GM19025 (cell line): ENCODE data around the gene SP140L.
"Not testable (repeated sequence)": the region's sequence is repeated elsewhere in the genome, so short reads cannot be mapped to it uniquely, and the experiment has no call there.

Source experiments
- ATAC-seq: cut with Tn5 transposase; IDR thresholded peaks from one replicate; pipeline ENCODE4 v1.9.1; 2021; ENCODE audit warnings: mild to moderate bottlenecking, low read depth, moderate library complexity; ENCODE audit not compliant: unreplicated experiment

SP140L gene

GRCh38 chr2:230358305-230358704, 31.3 kb downstream of the SP140L start:
- no peak for ATAC-seq

- no peak for ATAC-seq
Observed at GRCh38 chr2:230360028-230360427, 33.0 kb downstream of the SP140L start.

GRCh38 chr2:230362030-230362691, 35.2 kb downstream of the SP140L start:
- no peak for ATAC-seq

DNA sequence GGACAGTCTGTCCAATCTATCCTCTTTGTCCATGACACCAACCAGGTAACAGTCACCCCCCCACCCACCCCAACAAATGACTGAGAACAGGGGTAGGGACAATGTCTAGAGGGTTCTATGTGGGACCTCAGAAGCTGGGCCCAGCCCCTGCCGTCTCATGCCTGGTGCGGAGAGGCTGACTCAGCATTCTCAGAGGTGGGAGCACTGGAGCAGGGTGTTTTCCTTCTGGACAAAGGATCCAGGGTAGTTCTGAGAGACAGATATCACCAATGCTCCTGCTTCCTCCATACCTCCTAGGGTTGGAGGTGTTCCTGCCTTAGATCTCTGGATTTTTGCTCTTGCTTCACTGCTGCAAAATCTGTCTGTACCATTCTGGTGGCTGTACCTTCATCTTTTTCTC, 55.1 kb downstream of the SP140L start:
- ATAC-seq: no peak

DNA sequence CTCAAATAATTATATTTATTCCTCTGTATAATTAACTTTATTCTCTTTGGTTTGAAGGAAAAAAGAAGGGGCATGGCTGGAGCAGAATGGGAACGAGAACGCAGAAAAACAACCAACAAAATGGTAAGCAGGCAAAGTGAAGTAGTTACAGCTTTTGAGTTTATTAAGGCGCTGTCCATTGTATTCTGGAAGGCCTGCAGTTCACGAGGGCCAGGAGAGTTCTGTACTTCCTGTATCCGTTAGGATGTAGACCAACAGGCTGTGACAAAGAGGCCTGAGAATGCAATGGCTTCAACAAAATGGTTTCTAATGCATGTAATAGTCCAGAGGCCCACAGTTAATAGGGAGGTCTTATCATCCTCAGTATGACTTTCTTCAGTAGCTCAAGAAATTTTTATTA, 56.5 kb downstream of the SP140L start:
- ATAC-seq: no peak

- ATAC-seq: no peak
Observed at GRCh38 chr2:230384986-230385385, 58.0 kb downstream of the SP140L start.

DNA sequence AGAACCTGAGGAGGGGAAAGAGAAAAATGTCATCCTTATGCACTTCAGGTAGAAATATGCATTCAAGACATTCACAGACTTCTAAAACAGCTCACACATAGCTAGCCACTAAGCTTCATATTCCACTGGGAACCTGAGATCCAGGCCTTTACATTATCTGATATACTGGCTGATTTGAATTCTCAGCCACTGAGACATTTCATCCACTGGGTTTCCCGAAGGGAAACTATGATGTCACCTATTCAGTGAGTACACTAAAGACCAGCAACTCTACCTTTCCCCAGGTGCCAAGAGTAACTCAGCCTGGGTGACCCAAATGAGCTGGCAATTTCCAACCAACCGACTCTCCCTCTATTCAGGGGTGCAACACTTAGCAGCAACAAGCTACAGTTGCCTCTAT, 67.3 kb downstream of the SP140L start:
- no peak for ATAC-seq

DNA sequence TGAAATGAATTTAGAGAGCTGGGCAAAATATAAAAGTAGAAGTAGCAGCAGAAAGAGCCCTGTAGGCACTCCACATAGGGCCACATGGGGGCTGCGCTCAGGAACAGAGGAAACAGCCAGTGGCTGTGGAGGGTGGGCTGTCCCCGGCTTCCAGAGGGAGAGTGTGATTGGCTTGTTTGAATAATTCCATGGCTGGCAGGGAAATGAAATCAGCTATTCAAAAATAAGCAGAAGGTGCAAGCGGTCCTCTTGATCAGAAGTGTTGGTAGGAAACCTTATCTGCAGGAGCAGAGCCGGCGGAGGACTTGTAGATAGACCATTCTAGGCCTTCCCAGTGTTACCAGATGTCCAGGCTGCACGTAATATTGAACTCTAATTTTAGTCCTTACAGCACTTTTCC, 71.7 kb downstream of the SP140L start:
- not testable (repeated sequence) for ATAC-seq

DNA sequence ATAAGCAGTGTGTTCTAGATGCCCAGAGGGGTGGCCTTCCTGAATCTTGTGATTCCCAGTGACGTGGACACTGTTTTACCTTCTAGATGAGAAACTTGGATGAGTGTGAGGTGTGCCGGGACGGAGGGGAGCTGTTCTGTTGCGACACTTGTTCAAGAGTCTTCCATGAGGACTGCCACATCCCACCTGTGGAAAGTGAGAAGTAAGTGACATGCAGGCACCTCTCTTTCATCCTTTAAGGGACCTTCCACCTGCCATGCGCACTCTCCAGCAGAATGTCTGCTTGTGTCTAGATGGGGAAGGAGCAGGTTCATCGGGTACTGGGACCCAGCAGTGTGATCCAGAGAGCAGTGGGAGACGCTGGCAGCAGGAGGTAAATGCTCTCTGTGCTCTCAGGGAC, 73.0 kb downstream of the SP140L start:
- no peak for ATAC-seq

- ATAC-seq: no peak
Observed at GRCh38 chr2:230400454-230400853, 73.5 kb downstream of the SP140L start.

DNA sequence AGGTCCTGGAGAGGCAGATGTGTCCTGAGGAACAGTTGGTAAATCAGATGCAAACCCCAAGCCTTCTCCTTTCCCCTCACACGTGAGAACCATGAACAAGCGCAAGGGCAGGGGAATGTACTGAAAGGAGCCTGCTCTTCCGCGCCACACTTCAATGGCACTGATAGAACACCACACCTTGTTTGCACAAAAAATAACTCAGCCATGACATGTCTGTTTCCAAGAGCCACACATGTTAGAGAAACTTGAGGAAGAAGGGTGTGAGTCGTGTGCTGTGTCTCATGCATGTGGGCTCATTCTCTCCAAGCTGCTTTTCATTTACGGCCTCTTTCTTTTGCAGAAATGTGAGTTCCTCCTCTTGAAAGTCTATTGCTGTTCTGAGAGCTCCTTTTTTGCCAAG, 74.0 kb downstream of the SP140L start:
- ATAC-seq: not testable (repeated sequence)

DNA sequence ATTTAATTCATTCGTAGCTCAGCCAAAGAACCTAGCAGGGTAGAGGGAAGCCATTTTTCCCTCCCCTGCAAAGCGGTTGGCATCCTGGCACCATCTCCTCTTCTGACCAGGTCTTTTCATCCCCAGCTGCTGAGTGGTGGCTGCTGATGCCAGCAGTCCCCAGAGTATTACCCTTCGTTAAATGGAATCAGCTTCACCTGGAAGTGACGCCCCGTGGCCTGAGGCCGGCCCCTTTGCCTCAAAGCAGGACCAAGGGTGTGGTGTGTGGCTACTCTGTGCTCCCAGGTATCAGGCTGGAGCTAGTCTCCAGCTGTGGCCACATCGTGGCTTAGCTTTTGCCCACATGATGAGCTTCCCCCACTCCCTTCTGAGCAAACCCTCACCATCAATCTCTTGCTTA, 76.8 kb downstream of the SP140L start:
- ATAC-seq: no peak

DNA sequence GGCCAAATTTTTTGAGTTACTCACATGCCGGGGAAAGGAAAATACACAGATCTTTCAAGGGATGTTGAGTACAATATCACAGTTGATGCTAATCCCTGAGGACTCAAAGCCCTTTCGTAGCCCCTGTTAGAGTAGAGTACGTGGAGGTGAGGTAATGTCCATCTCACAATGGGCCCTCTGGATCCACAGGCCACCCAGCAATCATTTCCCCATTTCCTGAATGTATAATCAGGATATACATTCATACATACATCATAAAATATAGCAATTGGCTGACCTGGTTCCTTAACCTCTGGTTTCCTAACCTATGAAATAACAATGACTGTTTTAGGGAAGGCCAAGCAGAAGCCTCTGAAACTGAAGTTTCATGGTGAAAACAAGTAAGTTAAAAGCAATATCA, 78.8 kb downstream of the SP140L start:
- ATAC-seq: no peak

DNA sequence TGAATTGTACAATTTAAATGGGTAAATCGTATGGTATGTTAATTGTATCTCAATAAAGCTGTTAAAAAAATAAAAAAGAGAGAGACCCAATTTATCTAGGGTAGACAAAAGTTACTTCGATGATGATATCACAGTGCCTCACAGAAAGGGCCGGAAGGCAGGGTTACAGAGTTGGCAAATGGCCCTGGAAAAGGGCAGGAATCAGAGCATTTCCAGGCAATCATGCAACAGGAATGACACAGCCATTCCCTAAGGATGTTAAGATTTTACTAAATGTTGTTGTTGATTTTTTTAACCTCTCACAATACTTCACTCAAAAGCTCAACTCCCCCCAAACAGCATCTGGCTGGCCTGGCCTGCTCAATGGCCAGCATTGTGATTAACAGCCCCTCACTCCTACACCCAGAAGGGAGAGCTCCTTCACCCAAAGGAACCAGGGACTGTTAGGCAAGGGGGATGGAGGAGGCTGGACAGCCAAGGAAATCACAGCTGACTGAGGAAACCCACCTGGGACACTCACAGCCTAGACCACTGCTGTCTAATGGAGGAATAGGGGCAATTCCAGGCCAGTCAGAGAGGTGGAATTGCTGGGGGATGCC, 81.3 kb downstream of the SP140L start:
- ATAC-seq: no peak

GRCh38 chr2:230409316-230409715, 82.3 kb downstream of the SP140L start:
- ATAC-seq: not testable (repeated sequence)

- ATAC-seq: no peak
Observed at GRCh38 chr2:230410263-230410662, 83.3 kb downstream of the SP140L start.

- no peak for ATAC-seq
Observed at GRCh38 chr2:230410861-230411569, 84.0 kb downstream of the SP140L start.

- ATAC-seq: peak; percentile 56
Observed at GRCh38 chr2:230411570-230412370, 84.8 kb downstream of the SP140L start.

- ATAC-seq: no peak
Observed at GRCh38 chr2:230412371-230412711, 85.3 kb downstream of the SP140L start.

GRCh38 chr2:230412846-230413245, 85.9 kb downstream of the SP140L start:
- no peak for ATAC-seq

DNA sequence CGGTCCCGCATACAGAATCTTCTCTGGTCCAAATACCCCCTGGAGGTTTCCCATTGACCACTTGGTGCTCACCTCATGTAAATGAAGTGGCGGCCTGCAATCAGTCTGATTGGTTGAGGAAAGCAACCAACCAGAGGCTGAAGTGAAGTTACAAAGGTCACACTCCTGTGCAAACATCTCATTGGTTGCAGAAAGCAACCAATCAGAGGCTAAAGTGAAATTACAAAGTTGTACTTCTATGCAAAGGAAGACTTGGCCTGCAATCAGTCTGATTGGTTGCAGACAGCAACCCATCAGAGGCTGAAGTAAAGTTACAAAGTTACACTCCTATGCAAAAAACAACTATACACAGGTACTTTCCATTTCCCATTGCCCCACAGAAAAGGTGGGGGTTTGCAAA, 86.5 kb downstream of the SP140L start:
- no peak for ATAC-seq
